GM21526 (cell line): Measurements from ENCODE around the gene GPRC5D.

ENCODE experiments used
- ATAC-seq: cut with Tn5 transposase; IDR thresholded peaks from one replicate; pipeline ENCODE4 v1.9.1; 2021; ENCODE audit warnings: moderate library complexity; ENCODE audit not compliant: unreplicated experiment, low FRiP score

Gene GPRC5D

DNA sequence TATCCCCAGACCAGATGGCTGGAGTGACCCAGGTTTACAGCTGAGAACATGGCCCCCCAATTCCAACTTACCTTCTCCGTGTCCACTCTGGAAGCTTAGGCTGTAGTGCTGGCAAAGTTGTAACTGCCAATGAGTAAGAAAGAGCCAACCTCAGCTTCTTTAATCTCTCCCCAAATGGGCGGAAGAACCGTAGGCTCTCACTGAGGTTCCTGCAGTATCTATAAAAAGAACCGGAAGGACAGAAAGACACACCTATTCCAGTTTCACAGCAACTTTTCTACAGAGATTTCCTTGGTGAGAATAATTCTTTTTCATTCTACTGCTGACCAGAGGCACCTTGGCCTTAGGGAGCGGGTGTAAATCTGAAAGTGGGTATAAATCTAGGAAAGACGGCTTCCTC lies at the start of gene GPRC5D:
TSS of gene GPRC5D (minus strand) at position 135 of the 400 bp plus-strand sequence. CDS start 1,786 bp downstream, outside the sequence.
- ATAC-seq, result no peak

- ATAC-seq, result no peak
Measured at GRCh38 chr12:13001775-13002040, 49.7 kb upstream of the GPRC5D start.

DNA sequence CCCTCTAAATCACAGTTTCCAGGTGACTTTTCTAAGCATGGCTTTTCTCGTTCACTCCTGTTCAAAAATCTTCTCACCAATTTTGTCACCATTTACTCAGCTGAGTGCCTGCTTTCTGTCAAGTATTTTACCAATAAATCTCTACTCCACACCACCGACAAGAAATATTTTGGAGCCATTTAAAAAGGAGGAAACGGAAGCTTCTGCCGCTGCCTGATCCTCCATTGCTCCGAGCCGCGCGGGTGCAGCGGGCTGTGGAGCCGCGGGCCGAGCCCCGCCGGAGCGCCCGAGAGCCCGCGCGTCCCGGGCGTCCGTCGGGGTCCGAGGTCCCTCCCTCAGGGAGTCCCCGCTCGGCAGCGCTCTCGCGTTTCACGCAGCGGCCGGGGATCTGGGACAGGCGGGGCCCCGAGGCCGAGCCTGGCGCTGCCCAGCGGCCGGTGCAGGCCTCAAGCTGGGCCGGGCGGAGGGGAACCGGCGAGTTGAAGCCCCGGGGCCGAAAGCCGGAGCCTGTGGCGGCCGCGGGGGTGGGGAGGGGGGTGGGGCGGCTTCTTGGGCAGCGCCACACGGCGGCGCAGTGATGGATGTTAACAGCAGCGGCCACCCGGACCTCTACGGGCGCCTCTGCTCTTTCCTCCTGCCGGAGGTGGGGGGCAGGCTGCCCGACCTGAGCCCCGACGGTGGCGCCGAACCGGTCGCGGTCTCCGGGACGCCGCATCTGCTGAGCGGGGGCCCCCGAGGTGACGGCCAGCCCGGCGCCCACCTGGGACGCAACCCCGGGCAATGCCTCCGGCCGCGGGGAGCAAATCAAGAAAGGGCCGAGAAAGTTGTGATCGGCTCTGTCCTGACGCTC lies 49.2 kb upstream of the GPRC5D start:
- ATAC-seq, result no peak

GRCh38 chr12:13000616-13000924 lies 48.6 kb upstream of the GPRC5D start:
- ATAC-seq, result peak; percentile 8

- peak; percentile 77 for ATAC-seq
Measured at GRCh38 chr12:12999959-13000615, 48.1 kb upstream of the GPRC5D start, which contains the start of gene HEBP1. HEBP1 (minus strand) TSS chr12:13000265; CDS start chr12:13000114, 151 bp downstream.

DNA sequence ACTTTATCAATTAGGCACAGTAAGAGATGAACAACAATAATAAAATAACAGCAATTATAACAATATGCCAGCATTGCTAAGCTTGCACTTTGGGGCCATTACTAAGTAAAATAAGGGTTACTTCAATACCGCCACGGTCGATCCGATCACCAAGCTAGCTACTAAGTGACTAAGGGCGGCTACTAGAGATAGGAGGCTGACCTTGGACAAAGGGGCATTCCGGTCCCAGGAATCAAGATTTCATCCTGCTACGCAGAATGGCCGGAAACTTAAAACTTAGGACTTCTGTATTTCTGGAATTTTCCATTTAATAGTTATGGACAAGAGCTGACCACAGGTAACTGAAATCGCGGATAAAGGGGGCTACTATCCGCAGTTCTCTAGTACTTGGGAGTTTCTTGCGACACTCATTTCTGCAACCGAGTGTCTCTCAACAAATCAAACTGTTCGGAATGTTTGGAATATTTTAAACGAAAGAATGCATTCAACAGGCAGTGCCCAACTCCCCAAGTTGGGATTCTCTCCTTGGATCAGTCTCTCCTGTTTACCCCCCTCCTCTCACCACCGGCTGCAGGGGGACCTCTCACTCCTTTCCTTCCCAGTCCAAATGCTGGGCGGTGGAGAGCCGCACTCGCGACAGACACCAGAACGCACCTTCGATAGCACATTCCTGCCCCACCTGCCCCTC lies 47.4 kb upstream of the GPRC5D start:
- no peak for ATAC-seq

DNA sequence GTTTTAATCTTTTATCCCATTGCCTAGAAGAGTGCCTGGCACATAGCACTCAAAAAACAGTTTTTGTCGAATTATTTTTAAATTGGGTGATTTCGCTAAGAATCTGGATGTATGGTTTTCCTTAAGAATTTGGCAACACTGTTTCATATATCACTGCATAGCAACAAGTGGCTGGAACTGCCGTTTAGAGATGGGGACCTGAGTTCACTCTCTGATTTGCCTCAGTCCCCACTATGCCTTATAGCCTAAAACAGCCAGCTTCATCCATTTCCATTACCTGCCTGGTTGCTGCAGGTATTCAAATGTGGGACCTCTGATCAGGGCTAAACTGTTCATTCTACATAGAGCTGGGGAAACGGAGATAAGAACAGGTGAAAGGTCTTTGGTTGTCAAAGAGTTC lies 46.3 kb upstream of the GPRC5D start:
- no peak for ATAC-seq

- no peak for ATAC-seq
Measured at GRCh38 chr12:12997734-12998133, 45.8 kb upstream of the GPRC5D start.

DNA sequence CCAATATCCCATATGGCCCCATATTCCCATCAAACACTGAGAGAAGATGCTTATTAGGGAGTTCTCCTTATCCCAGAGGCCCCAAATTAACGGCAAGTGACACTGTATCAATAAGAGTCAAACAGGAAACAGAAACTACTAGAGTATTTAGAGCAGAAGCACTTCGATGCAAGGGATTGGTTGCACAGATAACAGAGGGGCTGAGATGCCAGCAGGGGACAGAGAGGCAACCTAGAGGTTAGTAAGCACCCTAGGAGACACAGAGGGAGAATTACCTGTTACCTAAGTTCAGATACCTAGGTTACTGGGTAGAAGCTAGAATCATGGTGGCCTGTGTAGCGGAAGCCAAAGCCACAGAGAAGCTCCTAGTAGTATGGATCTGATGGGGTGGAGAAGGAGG lies 45.2 kb upstream of the GPRC5D start:
- no peak for ATAC-seq

GRCh38 chr12:12996209-12996608 lies 44.2 kb upstream of the GPRC5D start:
- ATAC-seq, result no peak

GRCh38 chr12:12995088-12995487 lies 43.1 kb upstream of the GPRC5D start:
- no peak for ATAC-seq

DNA sequence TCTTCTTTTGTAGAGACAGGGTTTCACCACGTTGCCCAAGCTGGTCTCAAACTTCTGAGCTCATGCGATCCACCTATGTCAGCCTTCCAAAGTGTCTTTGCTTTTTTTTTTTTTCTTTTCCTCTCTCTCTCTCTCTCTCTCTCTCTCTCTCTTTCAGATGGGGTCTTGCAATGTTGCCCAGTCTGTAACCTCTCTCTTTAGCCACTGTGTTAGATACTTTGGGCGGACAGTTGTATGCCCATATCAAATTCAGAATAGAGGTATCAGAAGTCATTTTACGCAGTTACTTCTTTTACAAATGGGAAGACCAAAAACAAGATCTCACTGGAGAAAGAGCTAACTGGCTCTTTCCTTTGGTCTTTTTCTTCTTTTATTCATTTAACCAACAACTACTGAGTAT lies 41.4 kb upstream of the GPRC5D start:
- ATAC-seq, result no peak

GRCh38 chr12:12992418-12993130 lies 40.6 kb upstream of the GPRC5D start:
- ATAC-seq, result no peak

DNA sequence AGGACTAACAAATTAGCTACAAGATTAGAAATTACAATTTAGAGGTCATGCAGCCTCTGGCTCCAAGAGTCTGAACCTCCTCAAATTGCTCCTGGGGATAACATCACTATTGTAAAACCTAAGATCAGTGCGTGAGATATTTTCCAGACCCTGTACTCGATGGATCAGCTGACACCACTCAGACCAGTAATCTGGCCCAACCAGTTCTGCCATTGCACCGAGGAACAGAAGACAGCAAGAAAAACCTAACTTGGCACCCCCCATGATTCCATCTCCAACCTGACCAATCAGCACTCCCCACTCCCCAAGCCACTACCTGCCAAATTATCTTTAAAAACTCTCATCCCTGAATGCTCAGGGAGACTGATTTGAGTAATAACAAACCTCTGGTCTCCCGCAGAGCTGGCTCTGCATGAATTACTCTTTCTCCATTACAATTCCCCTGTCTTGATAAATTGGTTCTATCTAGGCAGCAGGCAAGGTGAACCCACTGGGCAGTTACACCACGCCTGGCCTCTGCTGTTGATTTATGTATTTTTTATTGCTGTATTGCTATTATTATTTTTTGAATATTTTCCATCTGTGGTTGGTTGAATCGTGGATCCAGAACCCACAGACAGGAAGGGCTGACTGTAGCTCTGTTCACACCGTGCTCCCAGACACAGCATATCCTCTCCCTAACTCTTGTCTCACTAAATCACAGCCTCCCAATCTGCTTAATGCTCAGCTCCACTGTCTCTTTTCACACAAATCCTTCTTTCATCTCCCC lies 38.9 kb upstream of the GPRC5D start:
- no peak for ATAC-seq

DNA sequence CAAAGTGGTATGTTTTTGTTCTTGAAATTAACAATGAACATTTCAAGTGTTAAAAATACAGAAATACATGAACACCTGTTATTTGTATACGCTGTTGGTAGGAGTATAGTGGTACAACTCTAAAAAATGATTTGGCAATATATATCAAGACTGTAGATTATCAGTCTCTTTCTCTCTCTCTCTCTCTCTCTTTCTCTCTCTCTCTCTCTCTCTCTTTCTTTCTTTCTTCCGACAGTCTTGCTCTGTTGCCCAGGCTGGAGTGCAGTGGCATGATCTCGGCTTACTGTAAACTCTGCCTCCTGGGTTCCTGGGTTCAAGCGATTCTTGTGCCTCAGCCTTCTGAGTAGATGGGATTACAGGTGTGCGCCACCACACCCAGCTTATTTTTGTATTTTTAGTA lies 35.5 kb upstream of the GPRC5D start:
- ATAC-seq, result no peak

DNA sequence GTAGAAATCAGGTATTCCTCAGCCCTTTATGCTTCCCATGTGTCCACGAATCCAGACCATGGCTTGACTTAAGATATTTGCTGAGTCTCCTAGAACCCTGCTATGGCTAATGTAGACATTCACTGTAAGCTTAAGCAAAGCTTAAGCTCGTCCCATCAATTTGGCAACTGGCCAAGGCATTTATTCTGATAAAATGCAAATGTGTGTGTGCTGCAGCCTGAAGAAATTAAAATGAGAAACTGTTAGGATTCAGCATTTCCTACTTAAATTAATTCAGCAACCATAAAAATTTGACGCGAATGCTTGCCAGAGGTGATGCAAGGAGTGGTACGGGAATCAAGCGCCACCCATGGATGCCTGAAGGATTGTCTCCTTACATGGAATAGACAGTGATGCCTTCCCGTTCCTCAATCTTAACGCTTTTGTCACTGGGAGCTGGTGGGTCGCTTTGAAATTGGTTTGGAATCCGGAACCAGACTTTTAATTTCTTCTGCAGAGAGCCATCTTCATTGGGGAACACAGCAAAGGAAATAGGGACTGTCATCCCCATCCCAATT lies 34.9 kb upstream of the GPRC5D start:
- ATAC-seq, result no peak

DNA sequence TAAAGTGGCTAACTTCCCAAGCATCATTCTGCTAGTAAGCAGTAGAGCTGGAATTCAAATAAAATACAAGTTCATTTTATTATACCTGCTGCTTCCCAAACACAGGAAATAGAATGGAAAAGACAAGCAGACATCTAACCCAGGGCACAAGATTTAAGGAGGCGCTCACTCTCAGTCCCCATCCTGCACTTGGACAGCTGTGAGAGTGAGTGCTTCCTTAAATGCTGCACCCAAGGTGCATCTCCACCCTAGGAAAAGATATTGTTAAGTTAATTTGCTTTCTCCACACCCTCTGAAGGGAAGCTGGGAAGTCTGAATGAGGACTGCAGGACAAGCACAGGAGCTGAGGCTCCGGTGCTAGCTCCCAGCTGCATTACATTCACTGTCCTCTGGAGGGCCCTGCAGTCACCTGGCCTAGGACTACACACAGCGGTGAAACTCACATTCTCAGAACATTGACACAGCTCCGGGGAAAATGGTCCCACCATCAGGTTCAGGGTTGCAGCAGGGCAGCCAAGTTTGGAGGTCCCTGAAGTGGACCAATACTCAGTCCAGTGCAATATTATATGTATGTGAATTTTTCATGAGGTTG lies 33.9 kb upstream of the GPRC5D start:
- ATAC-seq, result no peak

- ATAC-seq, result no peak
Measured at GRCh38 chr12:12984149-12984548, 32.2 kb upstream of the GPRC5D start.

DNA sequence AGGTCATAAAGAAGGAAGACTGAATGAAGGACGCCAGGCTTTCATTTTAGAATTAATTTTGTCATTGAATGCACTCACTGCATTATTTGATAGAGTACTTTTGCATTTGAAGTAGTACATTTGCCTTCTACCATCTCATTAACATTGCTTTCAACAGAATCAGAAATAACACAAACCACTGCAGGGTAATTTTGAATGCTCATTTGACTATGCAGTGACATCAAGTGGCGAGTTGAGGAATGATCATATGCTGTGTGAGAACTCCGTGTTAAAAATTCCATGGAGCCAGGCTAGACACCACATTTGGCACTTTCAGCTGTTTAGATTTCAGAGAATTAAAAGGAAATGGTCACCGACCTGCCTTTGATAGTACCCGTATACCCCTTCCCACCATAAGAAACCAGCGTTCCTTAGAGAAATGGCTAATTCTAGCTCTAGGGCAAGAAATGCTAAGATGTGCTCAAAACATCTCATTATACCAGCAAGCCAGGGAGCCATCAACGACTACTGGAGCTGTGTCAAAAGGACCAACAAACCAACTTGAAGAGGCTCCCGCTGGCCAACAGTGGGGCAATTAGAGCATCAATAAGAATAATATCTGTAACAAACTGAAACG lies 31.6 kb upstream of the GPRC5D start:
- ATAC-seq, result no peak
